GM23338 (cell line): ENCODE measurements around the gene MGLL. TPM values are rescaled to one million over a fixed set of nuclear protein-coding genes. Genes with fewer than 3 reads are reported as not detected.

Source experiments
- ATAC-seq: fragments of 200-7000 bp; cut with Tn5 transposase; 3 replicates; pipeline ENCODE4 v1.9.1; 2020
- DNase-seq: peaks from one replicate; pipeline ENCODE4 v3.0.0-alpha.2; 2015; ENCODE audit warnings: low spot score
- H2AFZ ChIP-seq: fragments of 200-600 bp; sonication (generic); 2 replicates; pipeline ENCODE4 v1.8.0; 2016; ENCODE audit warnings: antibody characterized with exemption, mild to moderate bottlenecking, moderate library complexity
- H3F3A ChIP-seq: fragments of 200-600 bp; sonication (generic); replicated peaks from 2 replicates; pipeline ENCODE4 v1.8.0; 2017; ENCODE audit warnings: antibody characterized with exemption, mixed run types, low read depth
- H3K27ac ChIP-seq: fragments of 200-600 bp; sonication (generic); 2 replicates; pipeline ENCODE4 v1.6.1; 2016; ENCODE audit warnings: low read depth
- H3K27me3 ChIP-seq: fragments of 200-600 bp; sonication (generic); 2 replicates; pipeline ENCODE4 v1.8.0; 2016; ENCODE audit warnings: mild to moderate bottlenecking, mixed run types, moderate library complexity; ENCODE audit not compliant: insufficient read depth
- H3K36me3 ChIP-seq: fragments of 200-600 bp; sonication (generic); 2 replicates; pipeline ENCODE4 v1.8.0; 2016; ENCODE audit warnings: mild to moderate bottlenecking; ENCODE audit not compliant: insufficient read depth
- H3K4me1 ChIP-seq: fragments of 200-600 bp; sonication (generic); 2 replicates; pipeline ENCODE4 v1.8.0; 2016; ENCODE audit warnings: mild to moderate bottlenecking, moderate library complexity; ENCODE audit not compliant: insufficient read depth
- H3K4me2 ChIP-seq: fragments of 200-600 bp; sonication (generic); 2 replicates; pipeline ENCODE4 v1.7.1; 2017; ENCODE audit warnings: mixed run types
- H3K4me3 ChIP-seq: fragments of 200-600 bp; sonication (generic); 2 replicates; pipeline ENCODE4 v1.6.1; 2016; ENCODE audit warnings: mixed run types
- H3K79me2 ChIP-seq: fragments of 200-600 bp; sonication (generic); replicated peaks from 2 replicates; pipeline ENCODE4 v1.8.0; 2017; ENCODE audit warnings: mild to moderate bottlenecking; ENCODE audit not compliant: insufficient read depth
- H3K9me2 ChIP-seq: fragments of 200-600 bp; sonication (generic); 2 replicates; pipeline ENCODE4 v1.8.0; 2017; ENCODE audit not compliant: insufficient read depth
- H4K20me1 ChIP-seq: fragments of 200-600 bp; sonication (generic); replicated peaks from 2 replicates; pipeline ENCODE4 v1.8.0; 2017; ENCODE audit warnings: mild to moderate bottlenecking; ENCODE audit not compliant: insufficient read depth
- H3K27ac Mint-ChIP-seq: 2 replicates; pipeline ENCODE4 v1.8.0; 2020; ENCODE audit warnings: inconsistent platforms, mild to moderate bottlenecking, moderate library complexity, mixed read lengths
- H3K27me3 Mint-ChIP-seq: 3 replicates; pipeline ENCODE4 v1.8.0; 2022; ENCODE audit warnings: low read depth, mild to moderate bottlenecking, moderate library complexity, mixed read lengths, inconsistent platforms; ENCODE audit not compliant: insufficient read depth, poor library complexity
- H3K36me3 Mint-ChIP-seq: 3 replicates; pipeline ENCODE4 v1.8.0; 2021; ENCODE audit warnings: low read depth, mild to moderate bottlenecking, inconsistent platforms, moderate library complexity, mixed read lengths
- H3K4me1 Mint-ChIP-seq: 3 replicates; pipeline ENCODE4 v1.8.0; 2020; ENCODE audit warnings: mild to moderate bottlenecking, inconsistent platforms, mixed read lengths
- H3K4me3 Mint-ChIP-seq: 3 replicates; pipeline ENCODE4 v1.8.0; 2021; ENCODE audit warnings: moderate library complexity, mild to moderate bottlenecking, inconsistent platforms, mixed read lengths
- H3K9me3 Mint-ChIP-seq: 3 replicates; pipeline ENCODE4 v1.8.0; 2020; ENCODE audit warnings: moderate library complexity, mild to moderate bottlenecking, inconsistent platforms, mixed read lengths
- CREB1 ChIP-seq: fragments of 250-450 bp; sonication (Bioruptor Pico); IDR thresholded peaks from 2 replicates; pipeline ENCODE4 v1.5.0; 2020; ENCODE audit warnings: low read depth, mild to moderate bottlenecking, moderate library complexity
- EZH2 ChIP-seq: fragments of 200-600 bp; sonication (generic); IDR thresholded peaks from one replicate; pipeline ENCODE4 v1.8.0; 2017; ENCODE audit warnings: antibody characterized with exemption, mild to moderate bottlenecking, low read depth; ENCODE audit not compliant: unreplicated experiment
- EZH2phosphoT487 ChIP-seq: fragments of 200-600 bp; sonication (generic); IDR thresholded peaks from one replicate; pipeline ENCODE4 v1.8.1; 2018; ENCODE audit warnings: antibody characterized with exemption; ENCODE audit not compliant: unreplicated experiment
- JUNB ChIP-seq: IDR thresholded peaks from one replicate; pipeline ENCODE4 v1.6.1; 2016; ENCODE audit warnings: antibody characterized with exemption; ENCODE audit not compliant: unreplicated experiment
- NANOG ChIP-seq: IDR thresholded peaks from 2 replicates; pipeline ENCODE4 v1.6.1; 2016; ENCODE audit warnings: antibody characterized with exemption, borderline replicate concordance
- POLR2AphosphoS5 ChIP-seq: IDR thresholded peaks from 2 replicates; pipeline ENCODE4 v1.6.1; 2016; ENCODE audit warnings: antibody characterized with exemption, low read depth
- STAT1 ChIP-seq: IDR thresholded peaks from one replicate; pipeline ENCODE4 v1.6.1; 2016; ENCODE audit warnings: antibody characterized with exemption; ENCODE audit not compliant: unreplicated experiment
- ZNF114 ChIP-seq: fragments of 250-450 bp; sonication (Bioruptor Pico); IDR thresholded peaks from 2 replicates; pipeline ENCODE4 v1.5.0; 2020; ENCODE audit warnings: mild to moderate bottlenecking, moderate library complexity
- polyA plus RNA-seq: library from polyadenylated mRNA; unstranded; fragments of >200 nt; fragmentation: Nextera tagmentation; extraction: Ambion mirVana; gene quantifications from 2 replicates; pipeline ENCODE4 v1.2.1, GENCODE V29; 2016
- total RNA-seq: library from RNA; depleted of rRNA; stranded (reverse); fragments of >200 nt; shearing (Covaris generic); gene quantifications from 2 replicates; pipeline ENCODE4 v1.2.3, GENCODE V29; 2014
- TF ChIP-seq, protein P1 (sequence below): IDR thresholded peaks from one replicate; pipeline ENCODE4 v1.6.1; 2018; ENCODE audit warnings: antibody characterized with exemption; ENCODE audit not compliant: unreplicated experiment
- TF ChIP-seq, protein P2 (sequence below), 2 experiments: fragments of 200-600 bp in 1 of 2; sonication (generic) in 1 of 2; conservative IDR thresholded peaks; 2 replicates each; pipeline versions ENCODE4 v1.5.1 to v1.6.1; 2016 to 2017; ENCODE audit warnings: antibody characterized with exemption in 2 of 2, low read depth in 2 of 2, mild to moderate bottlenecking in 2 of 2, moderate library complexity in 1 of 2
- TF ChIP-seq, protein P3 (sequence below): IDR thresholded peaks from 2 replicates; pipeline ENCODE4 v1.6.1; 2016; ENCODE audit warnings: antibody characterized with exemption

The MGLL gene
- total and polyA plus RNA-seq, 2 experiments from 2014 or later = 0.71 to 0.83 TPM

DNA sequence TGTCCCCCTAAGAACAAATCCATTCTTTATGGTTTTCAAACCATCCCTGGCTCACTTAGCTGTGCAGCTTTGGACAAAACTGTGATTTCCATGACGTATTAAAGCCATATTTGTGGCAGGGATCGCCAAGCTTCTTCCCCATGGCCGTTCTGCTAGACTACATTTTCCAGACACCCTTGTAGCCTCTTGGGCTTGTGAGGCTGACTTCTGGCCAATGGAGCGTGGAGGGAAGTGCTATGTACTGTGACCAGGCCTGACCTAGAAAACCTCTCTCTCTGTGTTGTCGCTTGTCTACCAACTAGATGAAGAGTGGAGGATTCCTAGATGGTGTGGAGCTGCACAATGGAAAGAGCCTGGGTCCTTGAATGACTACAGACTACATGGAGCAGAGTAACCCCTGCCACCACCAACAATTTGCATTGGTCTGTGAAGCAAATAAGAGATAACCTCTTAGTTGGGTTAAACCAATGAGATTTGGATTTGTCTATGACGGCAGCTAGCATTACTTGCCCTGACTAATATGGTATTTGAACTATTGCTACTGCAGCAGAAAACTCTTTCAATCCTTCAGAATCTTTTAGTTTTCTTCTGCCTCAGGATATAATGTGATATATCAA is 22.1 kb upstream of the MGLL start:
- Mint-ChIP-seq H3K4me3 (no peak overlapping the region), H3K27me3 (peaks cover 3% of the 10 kb centered on the region), H3K4me1 (peaks cover 12% of the 10 kb centered on the region), H3K27ac (no peak overlapping the region), H3K9me3 (no peaks in the 10 kb centered on the region), H3K36me3 (no peaks in the 10 kb centered on the region)
- no peaks in the 10 kb centered on the region for H3K9me2 ChIP-seq
- no peak overlapping the region for H3K4me2 ChIP-seq
- H2AFZ ChIP-seq = no peak overlapping the region
- H4K20me1 ChIP-seq = no peaks in the 10 kb centered on the region
- no peaks in the 10 kb centered on the region for H3K79me2 ChIP-seq
- TF ChIP-seq STAT1 = no peak
- TF ChIP-seq ZNF114 (CRISPR knock-in tag) = no peak
- TF ChIP-seq, protein P1, sequence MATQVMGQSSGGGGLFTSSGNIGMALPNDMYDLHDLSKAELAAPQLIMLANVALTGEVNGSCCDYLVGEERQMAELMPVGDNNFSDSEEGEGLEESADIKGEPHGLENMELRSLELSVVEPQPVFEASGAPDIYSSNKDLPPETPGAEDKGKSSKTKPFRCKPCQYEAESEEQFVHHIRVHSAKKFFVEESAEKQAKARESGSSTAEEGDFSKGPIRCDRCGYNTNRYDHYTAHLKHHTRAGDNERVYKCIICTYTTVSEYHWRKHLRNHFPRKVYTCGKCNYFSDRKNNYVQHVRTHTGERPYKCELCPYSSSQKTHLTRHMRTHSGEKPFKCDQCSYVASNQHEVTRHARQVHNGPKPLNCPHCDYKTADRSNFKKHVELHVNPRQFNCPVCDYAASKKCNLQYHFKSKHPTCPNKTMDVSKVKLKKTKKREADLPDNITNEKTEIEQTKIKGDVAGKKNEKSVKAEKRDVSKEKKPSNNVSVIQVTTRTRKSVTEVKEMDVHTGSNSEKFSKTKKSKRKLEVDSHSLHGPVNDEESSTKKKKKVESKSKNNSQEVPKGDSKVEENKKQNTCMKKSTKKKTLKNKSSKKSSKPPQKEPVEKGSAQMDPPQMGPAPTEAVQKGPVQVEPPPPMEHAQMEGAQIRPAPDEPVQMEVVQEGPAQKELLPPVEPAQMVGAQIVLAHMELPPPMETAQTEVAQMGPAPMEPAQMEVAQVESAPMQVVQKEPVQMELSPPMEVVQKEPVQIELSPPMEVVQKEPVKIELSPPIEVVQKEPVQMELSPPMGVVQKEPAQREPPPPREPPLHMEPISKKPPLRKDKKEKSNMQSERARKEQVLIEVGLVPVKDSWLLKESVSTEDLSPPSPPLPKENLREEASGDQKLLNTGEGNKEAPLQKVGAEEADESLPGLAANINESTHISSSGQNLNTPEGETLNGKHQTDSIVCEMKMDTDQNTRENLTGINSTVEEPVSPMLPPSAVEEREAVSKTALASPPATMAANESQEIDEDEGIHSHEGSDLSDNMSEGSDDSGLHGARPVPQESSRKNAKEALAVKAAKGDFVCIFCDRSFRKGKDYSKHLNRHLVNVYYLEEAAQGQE = no peak
- TF ChIP-seq NANOG = no peak
- TF ChIP-seq, protein P2, sequence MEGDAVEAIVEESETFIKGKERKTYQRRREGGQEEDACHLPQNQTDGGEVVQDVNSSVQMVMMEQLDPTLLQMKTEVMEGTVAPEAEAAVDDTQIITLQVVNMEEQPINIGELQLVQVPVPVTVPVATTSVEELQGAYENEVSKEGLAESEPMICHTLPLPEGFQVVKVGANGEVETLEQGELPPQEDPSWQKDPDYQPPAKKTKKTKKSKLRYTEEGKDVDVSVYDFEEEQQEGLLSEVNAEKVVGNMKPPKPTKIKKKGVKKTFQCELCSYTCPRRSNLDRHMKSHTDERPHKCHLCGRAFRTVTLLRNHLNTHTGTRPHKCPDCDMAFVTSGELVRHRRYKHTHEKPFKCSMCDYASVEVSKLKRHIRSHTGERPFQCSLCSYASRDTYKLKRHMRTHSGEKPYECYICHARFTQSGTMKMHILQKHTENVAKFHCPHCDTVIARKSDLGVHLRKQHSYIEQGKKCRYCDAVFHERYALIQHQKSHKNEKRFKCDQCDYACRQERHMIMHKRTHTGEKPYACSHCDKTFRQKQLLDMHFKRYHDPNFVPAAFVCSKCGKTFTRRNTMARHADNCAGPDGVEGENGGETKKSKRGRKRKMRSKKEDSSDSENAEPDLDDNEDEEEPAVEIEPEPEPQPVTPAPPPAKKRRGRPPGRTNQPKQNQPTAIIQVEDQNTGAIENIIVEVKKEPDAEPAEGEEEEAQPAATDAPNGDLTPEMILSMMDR (conservative IDR thresholded peaks at IDR 0.05; ENCODE audit: low read depth in 2 of 2) = no peak
- no peak for TF ChIP-seq EZH2
- TF ChIP-seq CREB1 (CRISPR knock-in tag) = no peak
- no peak for TF ChIP-seq POLR2AphosphoS5
- H3K4me3 ChIP-seq = no peak overlapping the region
- peaks cover 4% of the 10 kb centered on the region; the same call in 1 of the 2 replicates for H3K4me1 ChIP-seq
- H3K27ac ChIP-seq = no peak overlapping the region
- DNase-seq = no peak
- no peaks in the 10 kb centered on the region for H3F3A ChIP-seq
- H3K27me3 ChIP-seq = no peaks in the 10 kb centered on the region
- no peaks in the 10 kb centered on the region for H3K36me3 ChIP-seq
- no peak for ATAC-seq

DNA sequence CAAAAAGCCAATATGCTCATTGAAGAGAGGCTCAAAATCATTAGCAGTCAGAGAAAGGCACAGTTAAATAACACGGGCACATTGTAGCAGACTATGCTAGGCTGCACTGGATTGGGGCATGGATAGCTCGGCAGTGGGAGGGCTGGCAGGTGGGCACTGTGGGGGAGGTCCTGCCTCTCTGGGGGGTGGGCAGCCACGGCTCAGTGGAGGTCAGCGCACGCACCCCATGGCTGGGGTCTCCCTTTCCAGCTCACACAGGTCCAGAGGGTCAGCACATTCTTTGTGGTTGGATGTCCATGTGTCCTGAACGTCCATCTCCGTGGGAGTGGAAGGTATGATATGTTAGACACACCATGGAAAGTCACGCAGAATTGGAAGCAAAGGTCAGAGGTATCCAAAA is 18.4 kb upstream of the MGLL start:
- Histone ChIP-seq H3K4me3 (no peak overlapping the region), H3K4me2 (no peak overlapping the region), H3K27me3 (no peaks in the 10 kb centered on the region), H3K36me3 (no peaks in the 10 kb centered on the region), H3K4me1 (no peaks in the 10 kb centered on the region), H3F3A (no peaks in the 10 kb centered on the region), H3K9me2 (no peaks in the 10 kb centered on the region), H4K20me1 (no peaks in the 10 kb centered on the region), H2AFZ (no peak overlapping the region), H3K27ac (no peak overlapping the region), H3K79me2 (no peaks in the 10 kb centered on the region)
- Mint-ChIP-seq H3K4me3 (no peak overlapping the region), H3K27me3 (peaks cover 3% of the 10 kb centered on the region), H3K9me3 (no peaks in the 10 kb centered on the region), H3K27ac (no peak overlapping the region), H3K4me1 (peaks cover 2% of the 10 kb centered on the region; the same call in 1 of the 3 replicates), H3K36me3 (no peaks in the 10 kb centered on the region)
- TF ChIP-seq EZH2phosphoT487 (no peak), NANOG (no peak), STAT1 (no peak), JUNB (no peak), CREB1 (CRISPR knock-in tag) (no peak), EZH2 (no peak)
- TF ChIP-seq, protein P3, sequence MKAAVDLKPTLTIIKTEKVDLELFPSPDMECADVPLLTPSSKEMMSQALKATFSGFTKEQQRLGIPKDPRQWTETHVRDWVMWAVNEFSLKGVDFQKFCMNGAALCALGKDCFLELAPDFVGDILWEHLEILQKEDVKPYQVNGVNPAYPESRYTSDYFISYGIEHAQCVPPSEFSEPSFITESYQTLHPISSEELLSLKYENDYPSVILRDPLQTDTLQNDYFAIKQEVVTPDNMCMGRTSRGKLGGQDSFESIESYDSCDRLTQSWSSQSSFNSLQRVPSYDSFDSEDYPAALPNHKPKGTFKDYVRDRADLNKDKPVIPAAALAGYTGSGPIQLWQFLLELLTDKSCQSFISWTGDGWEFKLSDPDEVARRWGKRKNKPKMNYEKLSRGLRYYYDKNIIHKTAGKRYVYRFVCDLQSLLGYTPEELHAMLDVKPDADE = no peak
- TF ChIP-seq, protein P1 = no peak
- DNase-seq (no peak), ATAC-seq (no peak)
